GM23248 (cell line): ENCODE data around the gene XXYLT1. TPM values are rescaled to one million over a fixed set of nuclear protein-coding genes. Genes with fewer than 3 reads are reported as not detected.

Experiments
- DNase-seq: peaks from one replicate; pipeline ENCODE4 v3.0.0-alpha.2; 2015
- H2AFZ ChIP-seq: fragments of 200-600 bp; sonication (generic); 2 replicates; pipeline ENCODE4 v1.6.1; 2016; ENCODE audit warnings: antibody characterized with exemption
- H3F3A ChIP-seq: fragments of 200-600 bp; sonication (generic); 2 replicates; pipeline ENCODE4 v1.6.1; 2016; ENCODE audit warnings: mild to moderate bottlenecking, antibody characterized with exemption, mixed run types; ENCODE audit not compliant: insufficient read depth
- H3K27ac ChIP-seq: fragments of 200-600 bp; sonication (generic); 2 replicates; pipeline ENCODE4 v1.5.1; 2016; ENCODE audit warnings: mild to moderate bottlenecking
- H3K27me3 ChIP-seq: fragments of 200-600 bp; sonication (generic); replicated peaks from 2 replicates; pipeline ENCODE4 v1.6.1; 2016; ENCODE audit warnings: mild to moderate bottlenecking; ENCODE audit not compliant: insufficient read depth
- H3K36me3 ChIP-seq: fragments of 200-600 bp; sonication (generic); 2 replicates; pipeline ENCODE4 v1.6.1; 2016; ENCODE audit warnings: low read depth, mild to moderate bottlenecking
- H3K4me1 ChIP-seq: fragments of 200-600 bp; sonication (generic); 2 replicates; pipeline ENCODE4 v1.6.1; 2016; ENCODE audit warnings: mild to moderate bottlenecking; ENCODE audit not compliant: insufficient read depth
- H3K4me2 ChIP-seq: fragments of 200-600 bp; sonication (generic); one replicate; pipeline ENCODE4 v1.6.1; 2016; ENCODE audit warnings: mild to moderate bottlenecking; ENCODE audit not compliant: unreplicated experiment
- H3K4me3 ChIP-seq: fragments of 200-600 bp; sonication (generic); 2 replicates; pipeline ENCODE4 v1.5.1; 2016; ENCODE audit warnings: mild to moderate bottlenecking
- H3K79me2 ChIP-seq: fragments of 200-600 bp; sonication (generic); 2 replicates; pipeline ENCODE4 v1.6.1; 2016; ENCODE audit warnings: mild to moderate bottlenecking; ENCODE audit not compliant: insufficient read depth
- H3K9ac ChIP-seq: fragments of 200-600 bp; sonication (generic); 2 replicates; pipeline ENCODE4 v1.6.1; 2016; ENCODE audit warnings: mild to moderate bottlenecking
- H3K9me2 ChIP-seq: fragments of 200-600 bp; sonication (generic); 2 replicates; pipeline ENCODE4 v1.6.1; 2016; ENCODE audit warnings: mixed run types, mild to moderate bottlenecking, moderate library complexity; ENCODE audit not compliant: insufficient read depth
- H3K9me3 ChIP-seq: fragments of 200-600 bp; sonication (generic); one replicate; pipeline ENCODE4 v1.6.1; 2017; ENCODE audit warnings: low read depth
- H4K20me1 ChIP-seq: fragments of 200-600 bp; sonication (generic); 2 replicates; pipeline ENCODE4 v1.6.0; 2016; ENCODE audit not compliant: insufficient read depth
- EZH2 ChIP-seq: fragments of 200-600 bp; sonication (generic); IDR thresholded peaks from 2 replicates; pipeline ENCODE4 v1.6.1; 2018; ENCODE audit warnings: antibody characterized with exemption, mild to moderate bottlenecking; ENCODE audit not compliant: insufficient read depth, poor library complexity, severe bottlenecking
- EZH2phosphoT487 ChIP-seq: fragments of 200-600 bp; sonication (generic); IDR thresholded peaks from 2 replicates; pipeline ENCODE4 v1.6.1; 2018; ENCODE audit warnings: antibody characterized with exemption, moderate library complexity, mild to moderate bottlenecking, low read depth; ENCODE audit not compliant: insufficient read depth
- WGBS, 2 experiments: methylation state at CpG; one replicate each; pipeline ENCODE4 v1.1.6; 2015 to 2017; ENCODE audit warnings: low lambda C conversion rate in 2 of 2, low coverage in 1 of 2; ENCODE audit errors: missing lambda C conversion rate in 2 of 2; 5-methylcytosine and 5-hydroxymethylcytosine counted together
- in situ Hi-C: fragments of 300-500 bp; cut with MboI; formaldehyde crosslinking; loops from 2 replicates; pipeline ENCODE4 v1.15.0; 2020
- polyA plus RNA-seq: library from polyadenylated mRNA; unstranded; fragments of >200 nt; fragmentation: Nextera tagmentation; extraction: Ambion mirVana; gene quantifications from 2 replicates; pipeline ENCODE4 v1.2.1, GENCODE V29; 2016
- total RNA-seq: library from RNA; depleted of rRNA; stranded (reverse); fragments of >200 nt; shearing (Covaris generic); gene quantifications from 2 replicates; pipeline ENCODE4 v1.2.3, GENCODE V29; 2014

The XXYLT1 gene
- total and polyA plus RNA-seq, 2 experiments from 2014 or later, result 22.8 to 44.7 TPM

- Histone ChIP-seq H3K9ac (no peak overlapping the region), H3K9me2 (no peaks in the 10 kb centered on the region), H3K79me2 (no peaks in the 10 kb centered on the region), H3F3A (no peaks in the 10 kb centered on the region), H3K9me3 (no peaks in the 10 kb centered on the region), H3K36me3 (no peaks in the 10 kb centered on the region), H3K27ac (no peak overlapping the region), H3K27me3 (no peaks in the 10 kb centered on the region), H4K20me1 (no peaks in the 10 kb centered on the region), H3K4me1 (no peaks in the 10 kb centered on the region), H3K4me3 (no peak overlapping the region), H2AFZ (no peak overlapping the region), H3K4me2 (no peak overlapping the region)
- no peak for TF ChIP-seq EZH2
- TF ChIP-seq EZH2phosphoT487, result no peak
- 95 to 96% methylated on average over 31 of the region's 33 CpGs for WGBS, 2 experiments
- DNase-seq, result no peak
- in situ Hi-C loops, result no loop called here
Observed at GRCh38 chr3:195069501-195070251, 201.3 kb downstream of the XXYLT1 start.

- no peak overlapping the region for H3K9ac ChIP-seq
- in situ Hi-C loops, result no loop called here
- no peaks in the 10 kb centered on the region for H3K4me1 ChIP-seq
- H4K20me1 ChIP-seq, result no peaks in the 10 kb centered on the region
- H3K9me2 ChIP-seq, result no peaks in the 10 kb centered on the region
- H2AFZ ChIP-seq, result no peak overlapping the region
- H3K9me3 ChIP-seq, result no peaks in the 10 kb centered on the region
- no peak for DNase-seq
- H3K4me3 ChIP-seq, result no peak overlapping the region
- H3F3A ChIP-seq, result no peaks in the 10 kb centered on the region
- TF ChIP-seq EZH2 (no peak), EZH2phosphoT487 (no peak)
- H3K79me2 ChIP-seq, result no peaks in the 10 kb centered on the region
- no peak overlapping the region for H3K4me2 ChIP-seq
- H3K36me3 ChIP-seq, result no peaks in the 10 kb centered on the region
- no peak overlapping the region for H3K27ac ChIP-seq
- H3K27me3 ChIP-seq, result no peaks in the 10 kb centered on the region
- WGBS, 2 experiments, result 86 to 89% methylated on average over 18 of the region's 18 CpGs
Observed at GRCh38 chr3:195068084-195069080, 202.6 kb downstream of the XXYLT1 start.

GRCh38 chr3:195066441-195066841 lies 204.5 kb downstream of the XXYLT1 start:
- no peaks in the 10 kb centered on the region for H3K9me2 ChIP-seq
- no peaks in the 10 kb centered on the region for H3K9me3 ChIP-seq
- no peaks in the 10 kb centered on the region for H4K20me1 ChIP-seq
- TF ChIP-seq EZH2, result no peak
- no peak for TF ChIP-seq EZH2phosphoT487
- no peaks in the 10 kb centered on the region for H3K27me3 ChIP-seq
- in situ Hi-C loops, result no loop called here
- no peaks in the 10 kb centered on the region for H3K36me3 ChIP-seq
- no peaks in the 10 kb centered on the region for H3K79me2 ChIP-seq
- DNase-seq, result no peak
- no peak overlapping the region for H2AFZ ChIP-seq
- 92 to 94% methylated on average over 9 to 16 of the region's 16 CpGs for WGBS, 2 experiments
- no peaks in the 10 kb centered on the region for H3F3A ChIP-seq
- H3K4me2 ChIP-seq, result no peak overlapping the region
- H3K27ac ChIP-seq, result no peak overlapping the region
- H3K9ac ChIP-seq, result no peak overlapping the region
- no peak overlapping the region for H3K4me3 ChIP-seq
- no peaks in the 10 kb centered on the region for H3K4me1 ChIP-seq

- Histone ChIP-seq H3K4me2 (no peak overlapping the region), H3K27ac (no peak overlapping the region), H3K36me3 (no peaks in the 10 kb centered on the region), H3K9me3 (no peaks in the 10 kb centered on the region), H3K79me2 (no peaks in the 10 kb centered on the region), H3K27me3 (no peaks in the 10 kb centered on the region), H3K4me3 (no peak overlapping the region), H3K9me2 (no peaks in the 10 kb centered on the region), H3K9ac (no peak overlapping the region), H3F3A (no peaks in the 10 kb centered on the region), H4K20me1 (no peaks in the 10 kb centered on the region), H3K4me1 (no peaks in the 10 kb centered on the region), H2AFZ (no peak overlapping the region)
- in situ Hi-C loops, result no loop called here
- TF ChIP-seq EZH2 (no peak), EZH2phosphoT487 (no peak)
- DNase-seq, result no peak
- WGBS, 2 experiments, result 94 to 100% methylated on average over 1 to 13 of the region's 13 CpGs
Observed at GRCh38 chr3:195065864-195066185, 205.1 kb downstream of the XXYLT1 start.
